K562 (cell line): ENCODE data around the gene IL17REL. TPM values are rescaled to one million over a fixed set of nuclear protein-coding genes. Genes with fewer than 3 reads are reported as not detected.

Experiments
- ATF7 ChIP-seq: fragments of 450-650 bp; IDR thresholded peaks from 2 replicates; pipeline ENCODE4 v1.7.1; 2014; ENCODE audit warnings: mild to moderate bottlenecking, moderate library complexity
- CBX2 ChIP-seq: fragments of 200-600 bp; sonication (generic); IDR thresholded peaks from one replicate; pipeline ENCODE4 v1.6.1; 2012; ENCODE audit warnings: mild to moderate bottlenecking, low read length, inconsistent platforms; ENCODE audit not compliant: insufficient read depth, poor library complexity, severe bottlenecking
- CSDE1 ChIP-seq, 2 experiments: fragments of 450-650 bp; IDR thresholded peaks; 2 replicates each; pipeline ENCODE4 v1.6.1; 2016; ENCODE audit warnings: mild to moderate bottlenecking in 1 of 2
- FOXP4 ChIP-seq: sonication (generic); formaldehyde crosslinking; IDR thresholded peaks from 2 replicates; pipeline ENCODE4 v1.8.0; 2022; ENCODE audit warnings: mild to moderate bottlenecking, missing genetic modification reagents, borderline replicate concordance
- GABPB1 ChIP-seq: sonication (generic); formaldehyde crosslinking; IDR thresholded peaks from 2 replicates; pipeline ENCODE4 v1.8.0; 2022; ENCODE audit warnings: mild to moderate bottlenecking, missing genetic modification reagents
- GABPB2 ChIP-seq: fragments of 250-450 bp; sonication (Bioruptor Pico); conservative IDR thresholded peaks from 2 replicates; pipeline ENCODE4 v1.5.1; 2021; ENCODE audit warnings: mild to moderate bottlenecking
- GATAD2A ChIP-seq: fragments of 450-650 bp; IDR thresholded peaks from 2 replicates; pipeline ENCODE4 v1.6.1; 2017
- GTF2A2 ChIP-seq: IDR thresholded peaks from 2 replicates; pipeline ENCODE4 v1.6.1; 2016; ENCODE audit warnings: mild to moderate bottlenecking, missing genetic modification characterization, missing compliant biosample characterization
- GTF2F1 ChIP-seq: IDR thresholded peaks from 2 replicates; pipeline ENCODE4 v1.6.1; 2011; ENCODE audit warnings: low read depth, low read length, improper control_type of control experiment
- HEY1 ChIP-seq: fragments of 250-450 bp; sonication (Bioruptor Pico); IDR thresholded peaks from 2 replicates; pipeline ENCODE4 v1.5.0; 2020; ENCODE audit warnings: mild to moderate bottlenecking, moderate library complexity, borderline replicate concordance
- KAT7 ChIP-seq: sonication (generic); formaldehyde crosslinking; IDR thresholded peaks from 2 replicates; pipeline ENCODE4 v1.8.0; 2022; ENCODE audit warnings: missing genetic modification reagents, mild to moderate bottlenecking, borderline replicate concordance
- MLLT1 ChIP-seq, 2 experiments: fragments of 450-650 bp; IDR thresholded peaks; 2 replicates each; pipeline ENCODE4 v1.6.1; 2016
- RFX7 ChIP-seq: fragments of 250-450 bp; sonication (Bioruptor Pico); IDR thresholded peaks from 2 replicates; pipeline ENCODE4 v1.5.1; 2021; ENCODE audit warnings: mild to moderate bottlenecking
- SMAD4 ChIP-seq: fragments of 250-450 bp; sonication (Bioruptor Pico); conservative IDR thresholded peaks from 2 replicates; pipeline ENCODE4 v1.8.0; 2021; ENCODE audit warnings: inconsistent platforms, mild to moderate bottlenecking, moderate library complexity
- SRSF9 ChIP-seq: fragments of 200-400 bp; formaldehyde crosslinking; IDR thresholded peaks from 2 replicates; pipeline ENCODE4 v1.6.1; 2017; ENCODE audit warnings: low read depth, low read length, borderline replicate concordance
- TBL1XR1 ChIP-seq, 2 experiments: IDR thresholded peaks; 2 replicates each; pipeline ENCODE4 v1.6.1; 2012; ENCODE audit warnings: improper control_type of control experiment in 2 of 2, low read length in 2 of 2, mild to moderate bottlenecking in 1 of 2
- TEAD1 ChIP-seq, 2 experiments: fragments of 450-650 bp in 1 of 2; sonication (generic) in 1 of 2; formaldehyde crosslinking; IDR thresholded peaks; 2 replicates each; pipeline versions ENCODE4 v1.4.0 to v1.8.0; 2020 to 2022; ENCODE audit warnings: mild to moderate bottlenecking in 2 of 2, missing genetic modification reagents in 1 of 2
- THAP7 ChIP-seq: fragments of 250-450 bp; sonication (Bioruptor Pico); IDR thresholded peaks from 2 replicates; pipeline ENCODE4 v1.5.0; 2021
- WHSC1 ChIP-seq: IDR thresholded peaks from one replicate; pipeline ENCODE4 v1.6.1; 2012; ENCODE audit warnings: low read length, control low read depth, inconsistent platforms
- ZNF354B ChIP-seq: fragments of 250-450 bp; sonication (Bioruptor Pico); IDR thresholded peaks from 2 replicates; pipeline ENCODE4 v1.4.0; 2020
- ZNF41 ChIP-seq: fragments of 250-450 bp; sonication (Bioruptor Pico); conservative IDR thresholded peaks from 2 replicates; pipeline ENCODE4 v1.4.0; 2020; ENCODE audit warnings: mild to moderate bottlenecking
- ZNF589 ChIP-seq: fragments of 200-800 bp; sonication (Bioruptor generic); IDR thresholded peaks from 2 replicates; pipeline ENCODE4 v1.6.1; 2016; ENCODE audit warnings: low read depth, missing genetic modification characterization, missing compliant biosample characterization
- polyA plus RNA-seq, 8 experiments: library from polyadenylated mRNA; depleted of rRNA in 4 of 8; stranded (reverse) in 5 of 8; unstranded in 3 of 8; fragments of >200 nt; fragmentation: Nextera tagmentation in 2 of 8; fragmentation: Illumina TruSeq in 1 of 8; extraction: Ambion mirVana in 2 of 8; extraction: Trizol in 1 of 8; gene quantifications; 2 replicates each; pipeline versions ENCODE4 v1.2.1 to v1.2.3, GENCODE V29; 2011 to 2014; ENCODE audit warnings: inconsistent platforms in 1 of 8, missing spikeins in 1 of 8
- total RNA-seq, 7 experiments: library from RNA; depleted of rRNA in 6 of 7; stranded (reverse); fragments of >200 nt in 6 of 7; fragmentation: Illumina TruSeq in 2 of 7; extraction: Trizol in 2 of 7; gene quantifications; 2 replicates each; pipeline versions ENCODE4 v1.2.1 to v1.2.3, GENCODE V29; 2011 to 2021; ENCODE audit warnings: low replicate concordance in 1 of 7
- TF ChIP-seq, protein P1 (sequence below): fragments of 250-450 bp; sonication (Bioruptor Pico); IDR thresholded peaks from 2 replicates; pipeline ENCODE4 v1.8.0; 2021; ENCODE audit warnings: moderate library complexity, mild to moderate bottlenecking, inconsistent platforms
- TF ChIP-seq, protein P2 (sequence below): fragments of 450-650 bp; formaldehyde crosslinking; conservative IDR thresholded peaks from 2 replicates; pipeline ENCODE4 v1.4.0; 2022; ENCODE audit warnings: mild to moderate bottlenecking, missing genetic modification characterization

The IL17REL gene
- total and polyA plus RNA-seq, 9 of the 15 experiments (the other 6 are each of a cell fraction or from before 2014, with no cell fraction given): 0.05 to 0.42 (median 0.11) TPM; not detected in 4

GRCh38 chr22:49970528-49971231, 41.9 kb downstream of the IL17REL start (continued):
- no peak for TF ChIP-seq SRSF9
- no peak for TF ChIP-seq MLLT1 (IDR thresholded peaks at IDR 0.05)
- TF ChIP-seq THAP7 (CRISPR knock-in tag): no peak
- no peak for TF ChIP-seq GATAD2A
- TF ChIP-seq GTF2F1: no peak
- no peak for TF ChIP-seq SMAD4
- peak; percentile 94 for TF ChIP-seq ATF7
- no peak for TF ChIP-seq ZNF41 (CRISPR knock-in tag)
- TF ChIP-seq GABPB2 (CRISPR knock-in tag): no peak
- TF ChIP-seq, protein P1, sequence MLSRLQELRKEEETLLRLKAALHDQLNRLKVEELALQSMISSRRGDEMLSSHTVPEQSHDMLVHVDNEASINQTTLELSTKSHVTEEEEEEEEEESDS: no peak
- no peak for TF ChIP-seq RFX7 (CRISPR knock-in tag)
- TF ChIP-seq FOXP4 (CRISPR knock-in tag): no peak
- TF ChIP-seq HEY1 (CRISPR knock-in tag): no peak
- TF ChIP-seq GABPB1 (CRISPR knock-in tag): peak; percentile 46; the same call in 1 of the 2 replicates
- no peak for TF ChIP-seq ZNF354B (CRISPR knock-in tag)
- no peak for TF ChIP-seq CBX2
- TF ChIP-seq CSDE1 (IDR thresholded peaks at IDR 0.05): no peak; a peak in 1 of 4 replicates
- TF ChIP-seq ZNF589 (CRISPR knock-in tag): no peak
- TF ChIP-seq, protein P2, sequence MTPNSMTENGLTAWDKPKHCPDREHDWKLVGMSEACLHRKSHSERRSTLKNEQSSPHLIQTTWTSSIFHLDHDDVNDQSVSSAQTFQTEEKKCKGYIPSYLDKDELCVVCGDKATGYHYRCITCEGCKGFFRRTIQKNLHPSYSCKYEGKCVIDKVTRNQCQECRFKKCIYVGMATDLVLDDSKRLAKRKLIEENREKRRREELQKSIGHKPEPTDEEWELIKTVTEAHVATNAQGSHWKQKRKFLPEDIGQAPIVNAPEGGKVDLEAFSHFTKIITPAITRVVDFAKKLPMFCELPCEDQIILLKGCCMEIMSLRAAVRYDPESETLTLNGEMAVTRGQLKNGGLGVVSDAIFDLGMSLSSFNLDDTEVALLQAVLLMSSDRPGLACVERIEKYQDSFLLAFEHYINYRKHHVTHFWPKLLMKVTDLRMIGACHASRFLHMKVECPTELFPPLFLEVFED (CRISPR knock-in tag): no peak
- no peak for TF ChIP-seq WHSC1
- TF ChIP-seq KAT7: no peak
- TF ChIP-seq GTF2A2 (tag): no peak
- TF ChIP-seq TEAD1 (CRISPR knock-in tag; IDR thresholded peaks at IDR 0.05): no peak
- TF ChIP-seq TBL1XR1 (IDR thresholded peaks at IDR 0.05; ENCODE audit: low read length in 2 of 2): peak in 1 of 2 experiments; percentile 75; a peak in 2 of 4 replicates
